GM13977 (cell line): ENCODE results near the gene ZNF654.

ENCODE experiments used
- DNase-seq: peaks from one replicate; pipeline ENCODE4 v3.0.0; 2012; ENCODE audit warnings: low spot score
- CTCF ChIP-seq: IDR thresholded peaks from 2 replicates; pipeline ENCODE4 v1.5.1; 2012; ENCODE audit warnings: mild to moderate bottlenecking, control low read depth; ENCODE audit not compliant: insufficient read depth; ENCODE audit errors: extremely low read depth, missing control alignments
- in situ Hi-C: fragments of 300-500 bp; cut with MboI; formaldehyde crosslinking; loops from one replicate; pipeline ENCODE4 v1.12.0; 2022; ENCODE audit warnings: low sequenced_read_pairs, low pct_unique_long_range_greater_than_20kb, mixed read lengths, inconsistent platforms; ENCODE audit not compliant: unreplicated experiment

The ZNF654 gene

GRCh38 chr3:88038566-88038965 lies 20.5 kb upstream of the ZNF654 start:
- DNase-seq = no peak
- in situ Hi-C loops = no loop called here
- TF ChIP-seq CTCF = no peak

GRCh38 chr3:88040529-88040928 lies 18.5 kb upstream of the ZNF654 start:
- no peak for DNase-seq
- no peak for TF ChIP-seq CTCF
- in situ Hi-C loops = no loop called here

- no peak for TF ChIP-seq CTCF
- DNase-seq = no peak
- in situ Hi-C loops = no loop called here
These were observed 18.1 kb upstream of the ZNF654 start for GRCh38 chr3:88041005-88041404.

GRCh38 chr3:88044411-88044810 lies 14.6 kb upstream of the ZNF654 start:
- no peak for TF ChIP-seq CTCF
- in situ Hi-C loops = no loop called here
- no peak for DNase-seq

- DNase-seq = no peak
- in situ Hi-C loops = no loop called here
- TF ChIP-seq CTCF = no peak
These were observed 12.3 kb upstream of the ZNF654 start for GRCh38 chr3:88046766-88047165.

GRCh38 chr3:88057630-88058305 lies 1.3 kb upstream of the ZNF654 start:
- no peak for DNase-seq
- in situ Hi-C loops = no loop called here
- peak; percentile 24 for TF ChIP-seq CTCF

- no peak for TF ChIP-seq CTCF
- in situ Hi-C loops = no loop called here
- no peak for DNase-seq
These were observed 812 bp upstream of the ZNF654 start for GRCh38 chr3:88058306-88058580.
